ENCODE results near the gene BLM.

GRCh38 chr15:90685591-90686434 lies 31.3 kb upstream of the BLM start:
- TF ChIP-seq, protein P1, sequence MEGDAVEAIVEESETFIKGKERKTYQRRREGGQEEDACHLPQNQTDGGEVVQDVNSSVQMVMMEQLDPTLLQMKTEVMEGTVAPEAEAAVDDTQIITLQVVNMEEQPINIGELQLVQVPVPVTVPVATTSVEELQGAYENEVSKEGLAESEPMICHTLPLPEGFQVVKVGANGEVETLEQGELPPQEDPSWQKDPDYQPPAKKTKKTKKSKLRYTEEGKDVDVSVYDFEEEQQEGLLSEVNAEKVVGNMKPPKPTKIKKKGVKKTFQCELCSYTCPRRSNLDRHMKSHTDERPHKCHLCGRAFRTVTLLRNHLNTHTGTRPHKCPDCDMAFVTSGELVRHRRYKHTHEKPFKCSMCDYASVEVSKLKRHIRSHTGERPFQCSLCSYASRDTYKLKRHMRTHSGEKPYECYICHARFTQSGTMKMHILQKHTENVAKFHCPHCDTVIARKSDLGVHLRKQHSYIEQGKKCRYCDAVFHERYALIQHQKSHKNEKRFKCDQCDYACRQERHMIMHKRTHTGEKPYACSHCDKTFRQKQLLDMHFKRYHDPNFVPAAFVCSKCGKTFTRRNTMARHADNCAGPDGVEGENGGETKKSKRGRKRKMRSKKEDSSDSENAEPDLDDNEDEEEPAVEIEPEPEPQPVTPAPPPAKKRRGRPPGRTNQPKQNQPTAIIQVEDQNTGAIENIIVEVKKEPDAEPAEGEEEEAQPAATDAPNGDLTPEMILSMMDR (conservative IDR thresholded peaks at IDR 0.05 in 1 of 2, IDR thresholded peaks at IDR 0.05 in 1 of 2; ENCODE audit: extremely low read depth in 1 of 2, insufficient read depth in 1 of 2, low read depth in 1 of 2, low read length in 2 of 2) = no peak
- no peak for TF ChIP-seq EZH2 (IDR thresholded peaks at IDR 0.05; ENCODE audit: borderline replicate concordance, low read length)
